Upper lobe of left lung (tissue), 4 donors: ENCODE results near the gene PIGU.

Experiments used
- EP300 ChIP-seq, 4 donors: sonication (generic); formaldehyde crosslinking; IDR thresholded peaks; one replicate each; pipeline ENCODE4 v1.5.1; 2017; ENCODE audit warnings: antibody characterized with exemption in 4 of 4, control low read depth in 2 of 4
- POLR2A ChIP-seq, 4 donors: fragments of 450-650 bp; IDR thresholded peaks; one replicate each; pipeline ENCODE4 v1.5.1; 2016 to 2017; ENCODE audit warnings: antibody characterized with exemption in 4 of 4, mild to moderate bottlenecking in 2 of 4
- TF ChIP-seq, protein P1 (sequence below), 6 experiments: fragments of 450-650 bp in 4 of 6; fragments of 200-600 bp in 2 of 6; sonication (generic) in 2 of 6; IDR thresholded peaks; one replicate each; pipeline ENCODE4 v1.5.1; 2016 to 2019; ENCODE audit warnings: antibody characterized with exemption in 6 of 6

- TF ChIP-seq, protein P1, sequence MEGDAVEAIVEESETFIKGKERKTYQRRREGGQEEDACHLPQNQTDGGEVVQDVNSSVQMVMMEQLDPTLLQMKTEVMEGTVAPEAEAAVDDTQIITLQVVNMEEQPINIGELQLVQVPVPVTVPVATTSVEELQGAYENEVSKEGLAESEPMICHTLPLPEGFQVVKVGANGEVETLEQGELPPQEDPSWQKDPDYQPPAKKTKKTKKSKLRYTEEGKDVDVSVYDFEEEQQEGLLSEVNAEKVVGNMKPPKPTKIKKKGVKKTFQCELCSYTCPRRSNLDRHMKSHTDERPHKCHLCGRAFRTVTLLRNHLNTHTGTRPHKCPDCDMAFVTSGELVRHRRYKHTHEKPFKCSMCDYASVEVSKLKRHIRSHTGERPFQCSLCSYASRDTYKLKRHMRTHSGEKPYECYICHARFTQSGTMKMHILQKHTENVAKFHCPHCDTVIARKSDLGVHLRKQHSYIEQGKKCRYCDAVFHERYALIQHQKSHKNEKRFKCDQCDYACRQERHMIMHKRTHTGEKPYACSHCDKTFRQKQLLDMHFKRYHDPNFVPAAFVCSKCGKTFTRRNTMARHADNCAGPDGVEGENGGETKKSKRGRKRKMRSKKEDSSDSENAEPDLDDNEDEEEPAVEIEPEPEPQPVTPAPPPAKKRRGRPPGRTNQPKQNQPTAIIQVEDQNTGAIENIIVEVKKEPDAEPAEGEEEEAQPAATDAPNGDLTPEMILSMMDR (IDR thresholded peaks at IDR 0.05), result no peak
- TF ChIP-seq EP300 (IDR thresholded peaks at IDR 0.05), result no peak
- no peak for TF ChIP-seq POLR2A (IDR thresholded peaks at IDR 0.05)
Observed at GRCh38 chr20:34583544-34583943, 93.3 kb downstream of the PIGU start.
